HepG2 (cell line): ENCODE measurements around the gene SPATA25. TPM values are rescaled to one million over a fixed set of nuclear protein-coding genes. Genes with fewer than 3 reads are reported as not detected.
A peak's percentile ranks its signal among the peaks of the same experiment; 100 is the strongest.

ENCODE experiments used
- AFF4 ChIP-seq: sonication (generic); formaldehyde crosslinking; IDR thresholded peaks from 2 replicates; pipeline ENCODE4 v1.4.0; 2020; ENCODE audit warnings: missing genetic modification reagents
- AKAP8 ChIP-seq: sonication (generic); formaldehyde crosslinking; IDR thresholded peaks from 2 replicates; pipeline ENCODE4 v1.5.1; 2020; ENCODE audit warnings: mild to moderate bottlenecking, missing genetic modification reagents
- CCAR2 ChIP-seq: fragments of 200-400 bp; formaldehyde crosslinking; optimal IDR thresholded peaks from 2 replicates; pipeline ENCODE3; 2018; ENCODE audit warnings: low read depth, mild to moderate bottlenecking, low read length, moderate library complexity
- ESRRA ChIP-seq: sonication (generic); formaldehyde crosslinking; IDR thresholded peaks from 2 replicates; pipeline ENCODE4 v1.5.1; 2020; ENCODE audit warnings: mild to moderate bottlenecking, low read depth, missing genetic modification reagents
- RARA ChIP-seq: IDR thresholded peaks from 2 replicates; pipeline ENCODE4 v1.6.1; 2016; ENCODE audit warnings: missing genetic modification reagents, missing compliant biosample characterization
- SYNCRIP ChIP-seq: fragments of 200-400 bp; formaldehyde crosslinking; IDR thresholded peaks from 2 replicates; pipeline ENCODE4 v1.6.1; 2018; ENCODE audit warnings: mild to moderate bottlenecking, low read depth, low read length; ENCODE audit not compliant: insufficient read depth
- ZFP91 ChIP-seq: sonication (generic); formaldehyde crosslinking; IDR thresholded peaks from 2 replicates; pipeline ENCODE4 v1.9.0; 2022; ENCODE audit warnings: missing genetic modification reagents, mild to moderate bottlenecking, borderline replicate concordance
- ZHX2 ChIP-seq, 2 experiments: sonication (generic) in 1 of 2; formaldehyde crosslinking in 1 of 2; IDR thresholded peaks; 2 replicates each; pipeline versions ENCODE4 v1.6.1 to v1.9.0; 2014 to 2022; ENCODE audit warnings: antibody characterized with exemption in 1 of 2, borderline replicate concordance in 1 of 2, inconsistent platforms in 1 of 2, low read depth in 1 of 2, missing genetic modification reagents in 1 of 2
- ZNF431 ChIP-seq: sonication (generic); formaldehyde crosslinking; IDR thresholded peaks from 2 replicates; pipeline ENCODE4 v1.9.0; 2022; ENCODE audit warnings: missing genetic modification reagents, low read depth, mild to moderate bottlenecking, borderline replicate concordance
- ZNF460 ChIP-seq: sonication (generic); formaldehyde crosslinking; IDR thresholded peaks from 2 replicates; pipeline ENCODE4 v1.5.1; 2020; ENCODE audit warnings: missing genetic modification reagents, mild to moderate bottlenecking, borderline replicate concordance
- ZNF639 ChIP-seq: conservative IDR thresholded peaks from 2 replicates; pipeline ENCODE4 v1.6.1; 2018; ENCODE audit warnings: missing genetic modification reagents
- ZNF660 ChIP-seq: sonication (generic); formaldehyde crosslinking; IDR thresholded peaks from 2 replicates; pipeline ENCODE4 v1.5.1; 2020; ENCODE audit warnings: mild to moderate bottlenecking, low read depth, missing genetic modification reagents, borderline replicate concordance
- polyA plus RNA-seq, 8 experiments: library from polyadenylated mRNA; depleted of rRNA in 3 of 8; stranded (reverse) in 7 of 8; unstranded in 1 of 8; fragments of >200 nt; fragmentation: Illumina TruSeq in 4 of 8; extraction: Trizol in 4 of 8; gene quantifications; 2 replicates each; pipeline versions ENCODE4 v1.2.1 to v1.2.3, GENCODE V29; 2011 to 2016; ENCODE audit warnings: low read depth in 4 of 8, missing spikeins in 1 of 8, mixed read lengths in 1 of 8; ENCODE audit not compliant: insufficient read depth in 1 of 8
- total RNA-seq, 5 experiments: library from RNA; depleted of rRNA; stranded (reverse); fragments of >200 nt; fragmentation: Illumina TruSeq; extraction: Trizol; gene quantifications; 2 replicates each; pipeline ENCODE4 v1.2.3, GENCODE V29; 2016; ENCODE audit warnings: low read depth in 1 of 5

The SPATA25 gene
- total and polyA plus RNA-seq, 2 of the 13 experiments (the other 11 are each of a cell fraction or from before 2014, with no cell fraction given): 4.8 to 7.6 TPM

GRCh38 chr20:45933266-45934045, 46.0 kb upstream of the SPATA25 start (continued):
- TF ChIP-seq ZNF660 (no peak), ZHX2 (IDR thresholded peaks at IDR 0.05; ENCODE audit: low read depth) (peak; percentile 29; the same call in 1 of the 2 replicates), ZHX2 (CRISPR knock-in tag; IDR thresholded peaks at IDR 0.05; ENCODE audit: borderline replicate concordance) (0 out of 2 replicates have a peak, but pooled peaks have one; percentile 70), ESRRA (CRISPR knock-in tag) (no peak; the same call in 1 of the 2 replicates), AKAP8 (CRISPR knock-in tag) (no peak), ZNF431 (CRISPR knock-in tag) (peak; percentile 91; the same call in 1 of the 2 replicates), ZNF639 (CRISPR knock-in tag) (peak; percentile 25; the same call in 1 of the 2 replicates), SYNCRIP (no peak), AFF4 (CRISPR knock-in tag) (no peak), ZFP91 (CRISPR knock-in tag) (no peak), ZNF460 (CRISPR knock-in tag) (no peak), CCAR2 (no peak), RARA (peak; percentile 38; the same call in 1 of the 2 replicates)
